ENCODE results near the gene SRSF2.

GRCh38 chr17:76727745-76728456, 9.2 kb downstream of the SRSF2 start:
- TF ChIP-seq YY1 (IDR thresholded peaks at IDR 0.05; ENCODE audit: insufficient read depth, insufficient read length) = no peak
- no peak for TF ChIP-seq ZNF274 (IDR thresholded peaks at IDR 0.05; ENCODE audit: low read depth, low read length)
- TF ChIP-seq SUZ12 (IDR thresholded peaks at IDR 0.05; ENCODE audit: extremely low read depth, insufficient read depth, insufficient read length) = no peak
